ENCODE data around the gene ASGR1.

GRCh38 chr17:7176107-7176840, 2.9 kb downstream of the ASGR1 start:
- TF ChIP-seq CTCF (IDR thresholded peaks at IDR 0.05) = no peak
- no peak for TF ChIP-seq EZH2 (IDR thresholded peaks at IDR 0.05; ENCODE audit: borderline replicate concordance, insufficient read depth, low read depth, low read length, poor library complexity, severe bottlenecking)
